PC-3 (cell line): ENCODE measurements around the gene DGKG. TPM values are rescaled to one million over a fixed set of nuclear protein-coding genes. Genes with fewer than 3 reads are reported as not detected.
A peak's percentile ranks its signal among the peaks of the same experiment; 100 is the strongest.

Experiments
- ATAC-seq: fragments of 200-7000 bp; cut with Tn5 transposase; 2 replicates; pipeline ENCODE4 v1.9.1; 2020; ENCODE audit warnings: mild to moderate bottlenecking, moderate library complexity
- BruUV-seq: library from RNA; stranded (reverse); fragments of 400-500 nt; replicated peaks from 2 replicates; lab custom pipeline; 2021; lab: Mats Ljungman, UMichigan
- CTCF ChIA-PET: fragments of 300-600 bp; sonication (Branson Sonifier 250); formaldehyde crosslinking; loops from one replicate; lab custom pipeline; 2022; ENCODE audit warnings: antibody characterized with exemption; lab: Charles Lee
- POLR2A ChIA-PET: fragments of 300-600 bp; sonication (Branson Sonifier 250); formaldehyde crosslinking; loops from one replicate; lab custom pipeline; 2022; ENCODE audit warnings: antibody characterized with exemption; ENCODE audit not compliant: unreplicated experiment; lab: Charles Lee
- DNase-seq: peaks from one replicate; pipeline ENCODE4 v3.0.0-alpha.2; 2015
- H2AFZ ChIP-seq: fragments of 300-600 bp; sonication (generic); 2 replicates; pipeline ENCODE4 v1.6.0; 2016; ENCODE audit warnings: antibody characterized with exemption, low read length
- H3F3A ChIP-seq: fragments of 300-600 bp; sonication (generic); one replicate; pipeline ENCODE4 v1.6.0; 2017; ENCODE audit warnings: antibody characterized with exemption, low read length, control low read depth, mild to moderate bottlenecking; ENCODE audit not compliant: unreplicated experiment
- H3K27ac ChIP-seq: fragments of 300-600 bp; sonication (generic); 2 replicates; pipeline ENCODE4 v1.5.1; 2016; ENCODE audit warnings: mild to moderate bottlenecking, low read length
- H3K27me3 ChIP-seq: fragments of 300-600 bp; sonication (generic); 2 replicates; pipeline ENCODE4 v1.6.1; 2016; ENCODE audit warnings: low read length, mixed read lengths
- H3K36me3 ChIP-seq: fragments of 300-600 bp; sonication (generic); 2 replicates; pipeline ENCODE4 v1.6.1; 2016; ENCODE audit warnings: low read depth, mixed run types, low read length, mixed read lengths
- H3K4me1 ChIP-seq: fragments of 300-600 bp; sonication (generic); 2 replicates; pipeline ENCODE4 v1.5.1; 2016; ENCODE audit warnings: low read length; ENCODE audit not compliant: insufficient read depth
- H3K4me2 ChIP-seq: fragments of 300-600 bp; sonication (generic); 2 replicates; pipeline ENCODE4 v1.6.0; 2016; ENCODE audit warnings: low read length
- H3K4me3 ChIP-seq: fragments of 300-600 bp; sonication (generic); 2 replicates; pipeline ENCODE4 v1.5.1; 2016; ENCODE audit warnings: mild to moderate bottlenecking, low read length, mixed read lengths
- H3K79me2 ChIP-seq: fragments of 300-600 bp; sonication (generic); 2 replicates; pipeline ENCODE4 v1.6.1; 2017; ENCODE audit warnings: low read length, mixed read lengths
- H3K9ac ChIP-seq: fragments of 300-600 bp; sonication (generic); 2 replicates; pipeline ENCODE4 v1.6.0; 2016; ENCODE audit warnings: mild to moderate bottlenecking, low read length
- H3K9me2 ChIP-seq: fragments of 300-600 bp; sonication (generic); replicated peaks from 2 replicates; pipeline ENCODE4 v1.6.1; 2016; ENCODE audit warnings: mixed run types, low read length, mixed read lengths
- H3K9me3 ChIP-seq: fragments of 300-600 bp; sonication (generic); 2 replicates; pipeline ENCODE4 v1.6.1; 2016; ENCODE audit warnings: low read length, mixed read lengths
- H4K20me1 ChIP-seq: fragments of 300-600 bp; sonication (generic); 2 replicates; pipeline ENCODE4 v1.6.1; 2016; ENCODE audit warnings: low read length, mixed read lengths
- CTCF ChIP-seq: fragments of 300-600 bp; sonication (generic); conservative IDR thresholded peaks from 2 replicates; pipeline ENCODE4 v1.5.1; 2017; ENCODE audit warnings: antibody characterized with exemption, low read depth, mild to moderate bottlenecking, low read length
- EZH2 ChIP-seq: fragments of 300-600 bp; sonication (generic); IDR thresholded peaks from one replicate; pipeline ENCODE4 v1.6.1; 2017; ENCODE audit warnings: antibody characterized with exemption, mild to moderate bottlenecking, low read length; ENCODE audit not compliant: unreplicated experiment
- EZH2phosphoT487 ChIP-seq: fragments of 300-600 bp; sonication (generic); IDR thresholded peaks from 2 replicates; pipeline ENCODE4 v1.6.1; 2018; ENCODE audit warnings: mild to moderate bottlenecking, antibody characterized with exemption, low read length, borderline replicate concordance
- intact Hi-C: fragments of 100-400 bp; cut with micrococcal nuclease; formaldehyde crosslinking; loops from 2 replicates; pipeline ENCODE4 v1.9.0; 2023
- total RNA-seq: library from RNA; depleted of rRNA; stranded (reverse); fragments of >200 nt; gene quantifications from 2 replicates; pipeline ENCODE4 v1.2.3, GENCODE V29; 2014

The DGKG gene
- total RNA-seq, 1 experiment from 2014 or later, result 2.7 TPM

DNA sequence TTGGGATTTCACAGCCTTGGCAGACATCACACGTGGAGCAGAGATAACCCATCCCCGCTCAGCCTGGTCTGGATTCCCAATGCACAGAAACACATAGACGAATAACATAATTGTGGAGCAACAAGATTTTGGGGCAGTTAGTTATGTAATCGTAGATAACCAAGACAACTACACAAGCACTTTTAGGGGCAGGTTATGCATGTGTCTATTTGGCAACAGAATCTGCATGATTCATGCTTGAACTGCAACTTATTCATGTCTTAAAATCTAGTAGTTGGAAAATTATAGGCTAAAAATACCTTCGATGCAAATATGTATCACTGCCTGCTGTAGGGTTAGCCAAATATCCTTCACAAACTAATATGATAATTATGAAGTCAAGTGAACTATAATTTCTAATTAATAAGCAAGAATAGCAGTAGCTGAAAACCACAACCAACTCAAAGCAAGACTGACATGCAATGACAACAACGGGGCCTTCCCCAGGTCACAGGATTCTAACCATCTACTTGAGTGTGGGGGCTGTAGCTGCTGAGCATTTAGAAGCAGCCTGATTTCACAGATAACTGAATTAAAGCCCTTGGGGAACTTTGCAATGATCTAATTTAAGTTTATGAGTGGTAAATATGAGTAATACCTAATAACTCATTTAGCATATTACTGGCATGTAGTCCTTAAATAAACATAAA lies 31.1 kb downstream of the DGKG start:
- no peaks in the 10 kb centered on the region for H3K79me2 ChIP-seq
- no peaks in the 10 kb centered on the region for H3K9me3 ChIP-seq
- H3K27ac ChIP-seq, result peak overlapping the region; percentile 50
- CTCF ChIA-PET, result no interaction called here
- no peak overlapping the region for H3K9ac ChIP-seq
- H3F3A ChIP-seq, result no peaks in the 10 kb centered on the region
- TF ChIP-seq EZH2, result no peak
- no peak for TF ChIP-seq CTCF
- no peak for TF ChIP-seq EZH2phosphoT487
- peaks cover 48% of the 10 kb centered on the region for H3K27me3 ChIP-seq
- BruUV-seq, result no TSS peak
- H3K4me3 ChIP-seq, result no peak overlapping the region
- H3K4me1 ChIP-seq, result peaks cover 12% of the 10 kb centered on the region
- H3K36me3 ChIP-seq, result no peaks in the 10 kb centered on the region
- intact Hi-C loops, result loop anchor here (1.0 kb wide), 1 partner anchor 48 kb away; no protein-coding TSS in a partner anchor
- no peaks in the 10 kb centered on the region for H4K20me1 ChIP-seq
- no peaks in the 10 kb centered on the region for H3K9me2 ChIP-seq
- peak overlapping the region; percentile 30; the same call in 1 of the 2 replicates for H3K4me2 ChIP-seq
- DNase-seq (peak; percentile 13), ATAC-seq (peak; percentile 46; the same call in 1 of the 2 replicates)
- POLR2A ChIA-PET, result no interaction called here
- H2AFZ ChIP-seq, result no peak overlapping the region

DNA sequence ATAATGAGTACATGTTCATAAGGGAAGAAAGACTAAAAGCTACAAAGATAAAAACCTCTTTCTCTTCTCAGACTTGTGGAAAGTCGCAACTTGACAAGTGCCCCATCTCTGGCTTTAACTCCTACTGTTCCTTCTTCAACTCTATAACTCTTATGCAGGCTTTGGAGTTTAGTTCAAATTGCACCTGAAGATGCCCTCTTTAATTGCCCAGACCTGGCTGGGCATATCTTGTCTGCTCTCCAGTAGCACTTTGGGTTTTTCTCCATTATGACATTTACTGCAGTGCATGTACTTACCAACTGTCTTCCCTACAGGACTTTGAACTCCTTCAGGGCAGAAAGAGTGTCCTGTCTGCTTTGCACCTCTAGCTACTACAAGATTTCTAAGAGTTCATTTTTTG lies 32.4 kb downstream of the DGKG start:
- H3K27me3 ChIP-seq, result peaks cover 45% of the 10 kb centered on the region

More for the DNA sequence above, 32.4 kb downstream of the DGKG start:
- no peak for TF ChIP-seq EZH2
- no peak for TF ChIP-seq EZH2phosphoT487
- no peak for TF ChIP-seq CTCF
- CTCF ChIA-PET, result no interaction called here
- Histone ChIP-seq H3K79me2 (no peaks in the 10 kb centered on the region), H3K4me1 (peaks cover 12% of the 10 kb centered on the region), H3F3A (no peaks in the 10 kb centered on the region), H3K9me2 (no peaks in the 10 kb centered on the region), H3K27ac (no peak overlapping the region), H3K9ac (no peak overlapping the region), H3K4me3 (no peak overlapping the region), H4K20me1 (no peaks in the 10 kb centered on the region), H3K9me3 (no peaks in the 10 kb centered on the region), H3K4me2 (no peak overlapping the region), H3K36me3 (no peaks in the 10 kb centered on the region), H2AFZ (no peak overlapping the region)
- ATAC-seq (no peak), DNase-seq (no peak)
- no TSS peak for BruUV-seq
- intact Hi-C loops, result no loop called here
- POLR2A ChIA-PET, result no interaction called here
